Middle frontal gyrus (tissue), 1 donor: ENCODE data around the gene FAHD2A.
A peak's percentile ranks its signal among the peaks of the same experiment; 100 is the strongest.
"Not testable (repeated sequence)": the region's sequence is repeated elsewhere in the genome, so short reads cannot be mapped to it uniquely, and the experiment has no call there.

Experiments used
- DNase-seq: peaks from one replicate; pipeline ENCODE4 v3.0.0-alpha.2; 2015; ENCODE audit warnings: low spot score; ENCODE audit errors: extremely low spot score

FAHD2A gene

GRCh38 chr2:95376311-95377215 is 25.9 kb upstream of the FAHD2A start:
- DNase-seq, result no peak

- no peak for DNase-seq
These were observed 25.0 kb upstream of the FAHD2A start for GRCh38 chr2:95377216-95378123.

GRCh38 chr2:95378281-95378680 is 24.2 kb upstream of the FAHD2A start:
- DNase-seq, result not testable (repeated sequence)

- DNase-seq, result no peak
These were observed 23.1 kb upstream of the FAHD2A start for GRCh38 chr2:95379371-95379831.

GRCh38 chr2:95380280-95380679 is 22.2 kb upstream of the FAHD2A start:
- DNase-seq, result no peak

- DNase-seq, result no peak
These were observed 21.8 kb upstream of the FAHD2A start for GRCh38 chr2:95380731-95381130.

- no peak for DNase-seq
These were observed 21.0 kb upstream of the FAHD2A start for GRCh38 chr2:95381212-95382191.

GRCh38 chr2:95382192-95382591 is 20.3 kb upstream of the FAHD2A start:
- no peak for DNase-seq

- DNase-seq, result no peak
These were observed 19.5 kb upstream of the FAHD2A start for GRCh38 chr2:95382686-95383634.

GRCh38 chr2:95383635-95384027 is 18.9 kb upstream of the FAHD2A start:
- no peak for DNase-seq

GRCh38 chr2:95384854-95385569 is 17.5 kb upstream of the FAHD2A start:
- no peak for DNase-seq

GRCh38 chr2:95385570-95385984 is 16.9 kb upstream of the FAHD2A start:
- no peak for DNase-seq

- no peak for DNase-seq
These were observed 16.5 kb upstream of the FAHD2A start for GRCh38 chr2:95386031-95386430.

- DNase-seq, result no peak
These were observed 15.2 kb upstream of the FAHD2A start for GRCh38 chr2:95387358-95387757.

GRCh38 chr2:95388091-95388692 is 14.3 kb upstream of the FAHD2A start:
- DNase-seq, result no peak

GRCh38 chr2:95388856-95389244 is 13.7 kb upstream of the FAHD2A start:
- DNase-seq, result no peak

- peak; percentile 56 for DNase-seq
These were observed 13.0 kb upstream of the FAHD2A start for GRCh38 chr2:95389245-95390119.
